Articular chondrocyte of knee joint (primary cell): Measurements from ENCODE around the gene TKTL1. TPM values are rescaled to one million over a fixed set of nuclear protein-coding genes. Genes with fewer than 3 reads are reported as not detected.

Experiments used
- total RNA-seq: library from RNA; depleted of rRNA; stranded (reverse); fragments of >200 nt; gene quantifications from 2 replicates; pipeline ENCODE4 v1.2.3, GENCODE V29; 2012

The TKTL1 gene
- total RNA-seq, result not detected in 2 replicates

DNA sequence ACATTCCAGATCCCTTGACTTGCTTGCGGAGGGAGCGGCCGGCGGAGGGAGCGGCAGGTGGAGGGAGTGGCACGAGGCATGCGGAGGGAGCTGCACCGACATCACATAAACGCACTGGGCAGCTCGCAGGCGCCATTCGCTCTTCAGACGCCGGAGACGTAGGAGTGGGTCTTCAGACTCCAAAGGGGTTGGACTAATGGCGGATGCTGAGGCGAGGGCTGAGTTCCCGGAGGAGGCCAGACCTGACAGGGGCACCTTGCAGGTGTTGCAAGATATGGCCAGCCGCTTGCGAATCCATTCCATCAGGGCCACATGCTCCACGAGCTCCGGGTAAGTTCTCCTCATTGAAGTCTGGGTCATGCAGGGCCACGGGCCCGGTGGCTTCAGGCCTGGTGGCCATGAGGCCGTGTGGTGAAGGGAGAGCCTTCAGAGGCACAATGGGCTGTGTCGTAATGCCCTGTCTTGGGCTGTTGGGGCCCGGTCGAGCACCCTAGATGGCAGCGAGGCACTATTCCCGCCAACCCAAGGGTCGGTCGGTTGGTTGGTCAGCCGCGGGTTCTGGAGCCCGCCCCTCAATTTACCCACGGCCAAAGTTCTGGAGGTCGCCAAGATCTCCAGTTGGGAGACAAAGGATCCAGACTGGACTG is at the start of gene TKTL1:
Gene TKTL1 (plus strand): TSS at position 132 of the 647 bp plus-strand sequence. CDS start 65 bp downstream, at position 197.

GRCh38 chrX:154257282-154257681 is 38.3 kb upstream of the TKTL1 start, which contains the start of gene OPN1MW3:
TSS of gene OPN1MW3 (plus strand) at chrX:154257582. CDS start at chrX:154257620, 38 bp downstream.

DNA sequence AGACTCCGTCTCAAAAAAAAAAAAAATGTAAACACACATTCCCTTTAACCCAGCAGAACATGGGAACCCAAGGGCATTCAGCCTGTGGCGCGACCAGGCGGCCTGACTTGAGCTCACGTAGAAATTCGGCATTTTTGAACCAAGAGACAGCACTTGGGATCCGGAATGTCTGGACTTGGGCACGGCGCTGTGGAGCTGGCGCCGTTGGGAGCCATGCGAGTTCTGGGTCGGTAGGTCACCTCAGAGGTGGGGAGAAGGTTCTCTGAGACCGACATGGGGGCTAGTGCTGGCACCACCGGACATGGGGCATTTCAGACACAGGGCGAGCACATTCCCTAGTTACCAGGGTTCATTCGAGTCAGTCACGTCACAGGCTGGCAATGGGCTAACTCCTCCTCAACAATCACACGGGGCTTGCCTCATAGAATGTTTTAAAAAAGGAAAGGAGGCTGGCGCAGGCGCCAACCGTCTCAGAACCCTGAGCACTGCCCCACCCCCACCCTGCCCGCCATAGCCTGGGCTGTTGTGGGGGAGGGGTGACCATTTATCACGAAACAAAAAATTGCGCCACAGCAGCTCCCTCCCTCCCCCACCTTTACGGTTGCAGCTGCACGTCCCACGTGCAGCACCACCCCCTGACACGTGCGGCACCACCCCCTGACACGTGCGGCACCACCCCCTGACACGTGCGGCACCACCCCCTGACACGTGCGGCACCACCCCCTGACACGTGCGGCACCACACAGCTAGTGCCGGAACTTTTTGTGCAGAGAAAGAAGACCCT is 612 bp upstream of the TKTL1 start, which contains the start of gene TEX28:
Gene TEX28 (minus strand): TSS at position 334 of the 784 bp plus-strand sequence. CDS start 3,007 bp downstream, outside the sequence.

DNA sequence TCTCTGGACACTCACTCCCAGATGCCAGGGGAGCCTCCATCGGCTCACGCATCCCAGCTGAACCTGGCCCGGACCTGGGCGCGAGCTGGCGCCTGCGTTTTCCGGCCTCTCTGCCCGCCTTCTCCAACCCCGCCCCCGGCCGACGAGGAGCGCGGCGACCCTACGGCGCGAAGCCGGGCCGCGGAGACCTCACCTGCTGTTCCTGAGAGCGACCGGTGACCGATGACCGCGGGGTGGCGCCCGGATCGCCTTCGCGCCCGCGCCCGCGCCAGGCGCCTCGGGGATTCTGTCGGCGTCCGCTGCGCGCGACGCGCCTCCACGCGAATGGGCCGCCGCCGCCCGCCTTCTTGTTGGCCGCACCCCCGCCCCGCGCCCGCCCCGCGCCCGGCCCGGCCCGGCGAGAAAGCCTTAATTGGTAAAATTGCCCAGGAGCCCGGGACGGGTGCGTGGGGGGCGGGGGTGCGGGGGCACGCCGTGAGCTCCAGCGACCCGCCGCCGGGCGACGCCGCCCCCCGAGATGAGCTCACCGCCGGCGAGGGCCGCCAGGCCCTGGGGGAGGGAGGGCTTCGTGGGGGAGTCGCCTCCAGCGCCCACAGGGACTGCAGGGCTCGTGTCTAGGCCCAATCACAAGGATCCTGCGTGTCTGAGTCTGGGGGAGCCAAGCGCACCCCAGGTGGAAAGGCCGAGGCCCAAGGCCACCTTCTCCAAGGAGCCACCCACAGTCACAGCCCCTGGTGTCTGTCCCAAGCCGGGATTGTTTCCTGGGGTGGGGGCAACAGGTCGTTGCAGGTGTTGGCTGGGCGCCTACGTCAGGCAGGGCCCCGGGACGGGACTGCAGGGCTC is 78.9 kb downstream of the TKTL1 start, which contains the start of gene FLNA:
Gene FLNA (minus strand): TSS at position 322 of the 843 bp plus-strand sequence. CDS start 3,389 bp downstream, outside the sequence.

DNA sequence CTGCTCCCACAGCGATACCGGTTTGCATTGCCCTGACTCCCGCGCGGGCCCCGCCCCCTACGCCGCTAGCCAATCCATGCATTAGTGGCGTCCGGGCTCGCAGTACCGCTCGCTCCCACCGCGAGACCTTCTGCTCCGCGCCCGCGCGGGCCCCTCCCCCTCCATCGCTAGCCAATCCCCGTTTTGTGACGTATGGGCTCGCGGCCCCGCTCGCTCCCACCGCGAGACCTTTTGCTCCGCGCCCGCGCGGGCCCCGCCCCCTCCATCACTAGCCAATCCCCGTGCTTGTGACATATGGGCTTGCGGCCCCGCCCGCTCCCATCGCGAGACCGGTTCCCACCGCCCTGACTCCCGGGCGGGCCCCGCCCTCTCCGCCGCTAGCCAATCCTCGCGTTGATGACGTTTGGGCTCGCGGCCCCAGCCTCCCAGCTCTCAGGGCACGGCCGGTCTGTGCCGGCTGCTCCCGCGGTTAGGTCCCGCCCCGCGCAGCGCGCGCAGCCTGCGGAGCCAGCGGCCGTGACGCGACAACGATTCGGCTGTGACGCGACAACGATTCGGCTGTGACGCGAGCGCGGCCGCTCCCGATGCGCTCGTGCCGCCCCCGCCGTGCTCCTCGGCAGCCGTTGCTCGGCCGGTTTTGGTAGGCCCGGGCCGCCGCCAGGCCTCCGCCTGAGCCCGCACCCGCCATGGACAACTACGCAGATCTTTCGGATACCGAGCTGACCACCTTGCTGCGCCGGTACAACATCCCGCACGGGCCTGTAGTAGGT is 83.4 kb downstream of the TKTL1 start, which contains the start of gene EMD:
Gene EMD (plus strand): TSS at position 497 of the 770 bp plus-strand sequence. CDS start 190 bp downstream, at position 687.

Other genes starting within 250 kb of the TKTL1 start
- gene MECP2, start 198.1 kb upstream of the TKTL1 start, total RNA-seq, result 37.0 and 40.6 TPM in 2 replicates
- gene OPN1LW, start 151.6 kb upstream of the TKTL1 start, total RNA-seq, result not detected in 2 replicates
- gene OPN1MW, start 113.2 kb upstream of the TKTL1 start, total RNA-seq, result not detected in 2 replicates
- gene OPN1MW2, start 76.0 kb upstream of the TKTL1 start, total RNA-seq, result not detected in 2 replicates
- gene OPN1MW3, start 38.2 kb upstream of the TKTL1 start, total RNA-seq, result not detected in 2 replicates
- gene TEX28, start 671 bp upstream of the TKTL1 start, total RNA-seq, result not detected in 2 replicates
- 1,743 and 1,971 TPM in 2 replicates for gene FLNA, start 78.8 kb downstream of the TKTL1 start, total RNA-seq
- 34.8 and 40.5 TPM in 2 replicates for gene EMD, start 83.5 kb downstream of the TKTL1 start, total RNA-seq
- gene RPL10, start 102.6 kb downstream of the TKTL1 start, total RNA-seq, result 2,325 and 2,873 TPM in 2 replicates
- gene DNASE1L1, start 113.5 kb downstream of the TKTL1 start, total RNA-seq, result 55.5 and 61.5 TPM in 2 replicates
- 12.0 and 12.2 TPM in 2 replicates for gene TAFAZZIN, start 115.7 kb downstream of the TKTL1 start, total RNA-seq
- 31.6 and 37.2 TPM in 2 replicates for gene ATP6AP1, start 132.9 kb downstream of the TKTL1 start, total RNA-seq
- gene GDI1, start 141.4 kb downstream of the TKTL1 start, total RNA-seq, result 59.5 and 77.8 TPM in 2 replicates
- 30.6 and 36.6 TPM in 2 replicates for gene FAM50A, start 148.3 kb downstream of the TKTL1 start, total RNA-seq
- 12.9 and 16.9 TPM in 2 replicates for gene PLXNA3, start 162.5 kb downstream of the TKTL1 start, total RNA-seq
- 16.5 and 18.2 TPM in 2 replicates for gene LAGE3, start 183.5 kb downstream of the TKTL1 start, total RNA-seq
- 28.0 and 29.6 TPM in 2 replicates for gene UBL4A, start 190.8 kb downstream of the TKTL1 start, total RNA-seq
- 32.5 and 33.3 TPM in 2 replicates for gene SLC10A3, start 194.8 kb downstream of the TKTL1 start, total RNA-seq
- 21.9 and 22.2 TPM in 2 replicates for gene FAM3A, start 220.4 kb downstream of the TKTL1 start, total RNA-seq